H9 (cell line): ENCODE results near the gene ZNF396. TPM values are rescaled to one million over a fixed set of nuclear protein-coding genes. Genes with fewer than 3 reads are reported as not detected.
A peak's percentile ranks its signal among the peaks of the same experiment; 100 is the strongest.

ENCODE experiments used
- DNase-seq: peaks from one replicate; pipeline ENCODE4 v3.0.0-alpha.2; 2017
- H2AFZ ChIP-seq: one replicate; pipeline ENCODE4 v1.6.1; 2013; ENCODE audit warnings: mild to moderate bottlenecking, low read length, control low read depth, moderate library complexity
- H2AK5ac ChIP-seq: 2 replicates; pipeline ENCODE4 v1.6.1; 2013; ENCODE audit warnings: low read length, control low read depth, mixed read lengths; ENCODE audit not compliant: insufficient read length
- H2BK120ac ChIP-seq: one replicate; pipeline ENCODE4 v1.6.1; 2013; ENCODE audit warnings: low read depth, mild to moderate bottlenecking, low read length, control low read depth, inconsistent platforms; ENCODE audit not compliant: poor library complexity, severe bottlenecking
- H2BK12ac ChIP-seq: 2 replicates; pipeline ENCODE4 v1.6.1; 2013; ENCODE audit warnings: low read length, control low read depth, mixed read lengths, low read depth; ENCODE audit not compliant: insufficient read length
- H2BK15ac ChIP-seq: 2 replicates; pipeline ENCODE4 v1.6.1; 2013; ENCODE audit warnings: low read depth, low read length, control low read depth
- H2BK20ac ChIP-seq: one replicate; pipeline ENCODE4 v1.6.1; 2013; ENCODE audit warnings: low read depth, mild to moderate bottlenecking, low read length, control low read depth, inconsistent platforms; ENCODE audit not compliant: poor library complexity, severe bottlenecking
- H2BK5ac ChIP-seq: 2 replicates; pipeline ENCODE4 v1.6.1; 2013; ENCODE audit warnings: low read length, control low read depth, mixed read lengths; ENCODE audit not compliant: insufficient read length
- H3K14ac ChIP-seq: 2 replicates; pipeline ENCODE4 v1.6.1; 2013; ENCODE audit warnings: low read length, control low read depth; ENCODE audit not compliant: insufficient read depth
- H3K18ac ChIP-seq: 2 replicates; pipeline ENCODE4 v1.6.1; 2013; ENCODE audit warnings: low read depth, mild to moderate bottlenecking, mixed read lengths, low read length, control low read depth; ENCODE audit not compliant: insufficient read length
- H3K23ac ChIP-seq: 2 replicates; pipeline ENCODE4 v1.6.1; 2013; ENCODE audit warnings: low read length, control low read depth, mixed read lengths, low read depth; ENCODE audit not compliant: insufficient read length
- H3K23me2 ChIP-seq: 2 replicates; pipeline ENCODE4 v1.6.1; 2013; ENCODE audit warnings: low read depth, mild to moderate bottlenecking, mixed read lengths, low read length, control low read depth; ENCODE audit not compliant: insufficient read length, poor library complexity, severe bottlenecking
- H3K27ac ChIP-seq: 2 replicates; pipeline ENCODE4 v1.5.1; 2013; ENCODE audit warnings: low read length, control low read depth, mixed read lengths, low read depth; ENCODE audit not compliant: insufficient read length
- H3K27me3 ChIP-seq: 2 replicates; pipeline ENCODE4 v1.6.1; 2013; ENCODE audit warnings: low read length, control low read depth, inconsistent platforms; ENCODE audit not compliant: insufficient read depth
- H3K4ac ChIP-seq: 2 replicates; pipeline ENCODE4 v1.6.1; 2013; ENCODE audit warnings: low read depth, mild to moderate bottlenecking, control low read depth, inconsistent platforms, low read length, moderate library complexity
- H3K4me1 ChIP-seq: 2 replicates; pipeline ENCODE4 v1.6.1; 2013; ENCODE audit warnings: low read length, control low read depth, inconsistent platforms; ENCODE audit not compliant: insufficient read depth
- H3K4me2 ChIP-seq: 2 replicates; pipeline ENCODE4 v1.6.1; 2013; ENCODE audit warnings: low read length, control low read depth, mixed read lengths; ENCODE audit not compliant: insufficient read length, insufficient read depth
- H3K56ac ChIP-seq: 2 replicates; pipeline ENCODE4 v1.6.1; 2013; ENCODE audit warnings: low read depth, mild to moderate bottlenecking, mixed read lengths, low read length, control low read depth; ENCODE audit not compliant: insufficient read length
- H3K79me1 ChIP-seq: 2 replicates; pipeline ENCODE4 v1.6.1; 2013; ENCODE audit warnings: low read depth, mild to moderate bottlenecking, moderate library complexity, low read length, control low read depth, inconsistent platforms; ENCODE audit not compliant: insufficient read depth, poor library complexity, severe bottlenecking
- H3K79me2 ChIP-seq: 2 replicates; pipeline ENCODE4 v1.6.1; 2013; ENCODE audit warnings: low read length, control low read depth, inconsistent platforms; ENCODE audit not compliant: insufficient read depth
- H3K9ac ChIP-seq: 2 replicates; pipeline ENCODE4 v1.6.1; 2013; ENCODE audit warnings: low read length, control low read depth, mixed read lengths; ENCODE audit not compliant: insufficient read length; ENCODE audit errors: extremely low read depth
- H3K9me3 ChIP-seq: one replicate; pipeline ENCODE4 v1.6.1; 2013; ENCODE audit warnings: low read depth, low read length, inconsistent platforms; ENCODE audit not compliant: control insufficient read depth
- H3T11ph ChIP-seq: one replicate; pipeline ENCODE4 v1.6.1; 2013; ENCODE audit warnings: mild to moderate bottlenecking, low read length, control low read depth, inconsistent platforms
- H4K20me1 ChIP-seq: one replicate; pipeline ENCODE4 v1.6.1; 2013; ENCODE audit not compliant: control insufficient read depth, insufficient read length, insufficient read depth
- H4K5ac ChIP-seq: 2 replicates; pipeline ENCODE4 v1.6.1; 2013; ENCODE audit warnings: low read depth, mild to moderate bottlenecking, mixed read lengths, low read length, control low read depth; ENCODE audit not compliant: insufficient read length
- H4K8ac ChIP-seq: replicated peaks from 2 replicates; pipeline ENCODE4 v1.6.1; 2013; ENCODE audit warnings: low read length, control low read depth, mixed read lengths, low read depth; ENCODE audit not compliant: insufficient read length
- H4K91ac ChIP-seq: 2 replicates; pipeline ENCODE4 v1.6.1; 2013; ENCODE audit warnings: low read depth, mild to moderate bottlenecking, moderate library complexity, mixed read lengths, low read length, control low read depth; ENCODE audit not compliant: insufficient read length
- H3K27ac Mint-ChIP-seq, 3 experiments: 2 replicates in 2 of 3; 3 replicates in 1 of 3; pipeline ENCODE4 v1.8.0; 2020 to 2021; ENCODE audit warnings: mixed read lengths in 3 of 3, mild to moderate bottlenecking in 1 of 3, moderate library complexity in 1 of 3
- H3K27me3 Mint-ChIP-seq: 2 replicates; pipeline ENCODE4 v1.8.0; 2021; ENCODE audit warnings: low read depth, mild to moderate bottlenecking, moderate library complexity, mixed read lengths
- H3K36me3 Mint-ChIP-seq, 3 experiments: 2 replicates in 2 of 3; 3 replicates in 1 of 3; pipeline ENCODE4 v1.8.0; 2020 to 2021; ENCODE audit warnings: low read depth in 3 of 3, mixed read lengths in 3 of 3; ENCODE audit not compliant: insufficient read depth in 1 of 3
- H3K4me1 Mint-ChIP-seq, 2 experiments: 2 replicates each; pipeline ENCODE4 v1.8.0; 2020; ENCODE audit warnings: mixed read lengths in 2 of 2
- H3K4me3 Mint-ChIP-seq, 2 experiments: 2 replicates in 1 of 2; 3 replicates in 1 of 2; pipeline ENCODE4 v1.8.0; 2020 to 2021; ENCODE audit warnings: mild to moderate bottlenecking in 2 of 2, mixed read lengths in 2 of 2, moderate library complexity in 1 of 2
- H3K9me3 Mint-ChIP-seq, 2 experiments: 2 replicates in 1 of 2; 3 replicates in 1 of 2; pipeline ENCODE4 v1.8.0; 2020; ENCODE audit warnings: mild to moderate bottlenecking in 2 of 2, mixed read lengths in 2 of 2, moderate library complexity in 1 of 2
- WGBS: extraction: QIAGEN DNeasy Blood & Tissue Kit; methylation state at CpG from one replicate; pipeline ENCODE4 v1.1.7; 2013; ENCODE audit warnings: missing lambda C conversion rate, low lambda C conversion rate, mixed read lengths; ENCODE audit not compliant: insufficient read length; ENCODE audit errors: extremely low coverage; 5-methylcytosine and 5-hydroxymethylcytosine counted together
- total RNA-seq: library from RNA; stranded (reverse); gene quantifications from 2 replicates; pipeline ENCODE4 v1.2.1, GENCODE V29; 2021
- TF ChIP-seq, protein P1 (sequence below): fragments of 200-600 bp; sonication (generic); conservative IDR thresholded peaks from 3 replicates; pipeline ENCODE4 v1.8.0; 2021; ENCODE audit warnings: antibody characterized with exemption, mild to moderate bottlenecking

ZNF396 gene
- total RNA-seq, 1 experiment from 2014 or later, result 1.2 TPM

DNA sequence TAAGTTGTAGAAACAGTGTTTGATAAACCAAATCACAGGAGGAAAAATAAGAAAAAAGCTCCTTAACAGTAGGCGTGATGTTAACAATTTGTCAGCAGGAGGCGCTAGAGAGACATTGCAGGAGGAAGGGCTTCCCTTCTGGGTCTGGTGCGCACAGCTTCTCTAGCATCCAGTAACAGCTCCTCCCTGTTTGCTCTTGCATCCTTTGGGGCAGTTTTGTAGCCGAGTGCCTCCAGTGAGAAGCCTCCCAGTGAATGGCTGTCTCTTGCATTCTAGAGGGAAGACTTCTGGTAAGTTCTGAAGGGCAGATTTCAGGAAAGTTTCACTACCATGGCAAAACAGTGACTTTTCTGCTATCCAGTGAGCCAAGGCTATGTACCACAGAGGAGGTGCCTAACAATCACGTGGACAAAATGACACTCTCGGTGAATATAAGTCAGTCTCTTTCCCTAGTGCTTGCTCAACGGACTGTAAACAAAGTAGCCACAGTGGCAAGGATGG, 9.5 kb upstream of the ZNF396 start:
- Histone ChIP-seq H3K79me1 (no peaks in the 10 kb centered on the region), H2BK120ac (no peak overlapping the region), H4K5ac (no peak overlapping the region), H2AFZ (no peak overlapping the region), H3K56ac (no peak overlapping the region), H4K20me1 (no peaks in the 10 kb centered on the region), H3K4me1 (no peaks in the 10 kb centered on the region), H3K27ac (no peak overlapping the region), H3T11ph (no peak overlapping the region), H4K91ac (no peak overlapping the region), H3K23me2 (no peaks in the 10 kb centered on the region), H2BK20ac (no peak overlapping the region), H2BK12ac (no peak overlapping the region), H2BK15ac (no peak overlapping the region), H3K9me3 (no peaks in the 10 kb centered on the region), H4K8ac (no peak overlapping the region), H2AK5ac (no peak overlapping the region), H3K18ac (no peak overlapping the region), H3K79me2 (no peaks in the 10 kb centered on the region), H3K14ac (no peak overlapping the region), H3K4ac (no peak overlapping the region), H2BK5ac (no peak overlapping the region), H3K27me3 (no peaks in the 10 kb centered on the region), H3K9ac (no peak overlapping the region), H3K4me2 (no peak overlapping the region), H3K23ac (no peak overlapping the region)
- Mint-ChIP-seq H3K36me3 (peaks cover 2 to 5% (median 4%) of the 10 kb centered on the region in 3 experiments; a peak in 4 of 7 replicates), H3K4me3 (no peak overlapping the region), H3K27ac (no peak overlapping the region; a peak in 1 of 7 replicates), H3K4me1 (peaks cover 14 to 16% of the 10 kb centered on the region in 2 experiments), H3K9me3 (peaks cover 4 to 5% of the 10 kb centered on the region in 2 experiments; a peak in 3 of 5 replicates), H3K27me3 (peaks cover 2% of the 10 kb centered on the region)
- peak; percentile 78 for DNase-seq
- TF ChIP-seq, protein P1, sequence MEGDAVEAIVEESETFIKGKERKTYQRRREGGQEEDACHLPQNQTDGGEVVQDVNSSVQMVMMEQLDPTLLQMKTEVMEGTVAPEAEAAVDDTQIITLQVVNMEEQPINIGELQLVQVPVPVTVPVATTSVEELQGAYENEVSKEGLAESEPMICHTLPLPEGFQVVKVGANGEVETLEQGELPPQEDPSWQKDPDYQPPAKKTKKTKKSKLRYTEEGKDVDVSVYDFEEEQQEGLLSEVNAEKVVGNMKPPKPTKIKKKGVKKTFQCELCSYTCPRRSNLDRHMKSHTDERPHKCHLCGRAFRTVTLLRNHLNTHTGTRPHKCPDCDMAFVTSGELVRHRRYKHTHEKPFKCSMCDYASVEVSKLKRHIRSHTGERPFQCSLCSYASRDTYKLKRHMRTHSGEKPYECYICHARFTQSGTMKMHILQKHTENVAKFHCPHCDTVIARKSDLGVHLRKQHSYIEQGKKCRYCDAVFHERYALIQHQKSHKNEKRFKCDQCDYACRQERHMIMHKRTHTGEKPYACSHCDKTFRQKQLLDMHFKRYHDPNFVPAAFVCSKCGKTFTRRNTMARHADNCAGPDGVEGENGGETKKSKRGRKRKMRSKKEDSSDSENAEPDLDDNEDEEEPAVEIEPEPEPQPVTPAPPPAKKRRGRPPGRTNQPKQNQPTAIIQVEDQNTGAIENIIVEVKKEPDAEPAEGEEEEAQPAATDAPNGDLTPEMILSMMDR, result peak; percentile 95
- no CpG with 5 or more reads among the region's 7 CpGs for WGBS
